ENCODE results near the gene ZNF618.
"Not testable (repeated sequence)": the region's sequence is repeated elsewhere in the genome, so short reads cannot be mapped to it uniquely, and the experiment has no call there.

The ZNF618 gene

DNA sequence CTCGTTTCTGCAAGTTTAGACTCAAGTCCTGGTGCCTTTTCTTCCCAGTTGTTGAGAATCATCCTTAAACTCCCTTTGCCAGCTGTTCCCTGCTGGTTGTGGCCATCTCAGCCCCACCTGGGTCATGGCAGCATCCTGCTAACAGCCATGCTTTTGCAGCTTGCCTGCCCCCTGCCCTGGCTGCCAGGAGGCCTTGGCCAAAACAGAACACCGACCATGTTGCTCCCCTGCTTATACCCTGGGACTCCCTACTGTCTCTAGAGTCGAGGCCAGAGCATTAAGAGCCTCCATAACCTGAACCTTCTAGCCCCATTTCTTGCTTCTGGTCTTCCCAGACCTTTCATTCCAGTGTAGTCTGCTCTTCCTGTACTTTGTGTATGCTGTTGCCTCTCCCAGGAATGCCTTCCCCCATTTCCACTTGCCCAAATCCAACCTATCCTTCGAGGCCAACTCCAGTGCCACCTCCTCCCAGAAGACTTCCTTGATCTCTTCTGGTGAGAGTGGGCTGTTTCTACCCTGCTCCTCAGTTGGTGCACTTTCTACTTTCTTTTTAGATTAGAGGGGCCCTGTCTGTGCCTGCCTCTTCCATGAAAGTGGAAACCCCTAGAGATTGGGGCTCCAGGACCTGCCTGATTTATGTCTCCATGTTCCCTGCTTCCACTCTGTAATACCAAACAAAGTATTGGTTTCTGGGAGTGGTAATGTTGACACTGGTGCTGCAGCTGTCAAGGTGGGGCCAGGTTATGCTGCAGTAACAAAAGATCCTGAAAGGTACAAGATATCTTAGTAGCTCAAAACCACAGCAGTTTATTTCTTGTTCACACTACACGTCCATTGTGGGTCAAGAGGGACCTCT is 113.8 kb downstream of the ZNF618 start:
- no peak for DNase-seq

DNA sequence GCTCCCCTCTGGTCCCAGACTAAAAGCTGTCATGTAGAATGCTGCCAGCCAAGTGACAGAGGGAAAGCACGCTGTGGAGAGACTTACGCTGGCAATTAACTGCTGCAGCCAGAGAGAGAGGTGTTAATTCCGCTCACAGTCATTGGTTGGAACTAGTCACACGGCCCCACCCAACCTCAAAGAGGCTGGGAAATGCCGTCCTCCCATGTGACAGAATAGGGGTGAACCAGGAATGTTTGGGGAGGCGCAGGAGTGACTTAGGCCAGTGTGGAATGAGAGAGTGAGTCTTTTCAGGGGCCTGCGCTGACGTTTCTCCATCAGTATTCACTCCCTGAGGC is 114.4 kb downstream of the ZNF618 start:
- DNase-seq = no peak

DNA sequence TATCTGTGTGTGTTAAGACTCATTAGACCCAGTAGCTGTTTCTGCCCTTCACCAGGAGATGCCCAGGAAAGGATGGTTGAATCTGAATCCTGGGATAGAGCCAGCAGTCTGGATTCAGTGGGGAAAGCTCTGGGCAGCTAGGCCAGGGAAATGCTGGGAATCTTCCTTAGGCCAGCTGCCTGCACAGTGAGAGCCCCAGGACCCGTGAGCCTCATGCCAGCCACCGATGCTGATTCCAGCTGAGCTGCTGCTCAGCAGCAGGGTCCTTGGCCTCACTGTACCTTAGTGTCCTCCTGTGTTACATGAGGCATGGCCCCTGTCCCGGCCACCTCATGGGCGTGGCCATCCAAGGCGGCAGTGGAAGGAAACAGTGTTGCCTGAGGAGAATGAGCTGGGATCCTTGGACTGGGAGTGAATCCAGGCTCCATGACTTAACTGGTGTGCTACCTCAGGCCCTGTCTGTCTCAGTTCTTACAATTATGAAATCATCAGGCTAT is 114.9 kb downstream of the ZNF618 start:
- no peak for DNase-seq

DNA sequence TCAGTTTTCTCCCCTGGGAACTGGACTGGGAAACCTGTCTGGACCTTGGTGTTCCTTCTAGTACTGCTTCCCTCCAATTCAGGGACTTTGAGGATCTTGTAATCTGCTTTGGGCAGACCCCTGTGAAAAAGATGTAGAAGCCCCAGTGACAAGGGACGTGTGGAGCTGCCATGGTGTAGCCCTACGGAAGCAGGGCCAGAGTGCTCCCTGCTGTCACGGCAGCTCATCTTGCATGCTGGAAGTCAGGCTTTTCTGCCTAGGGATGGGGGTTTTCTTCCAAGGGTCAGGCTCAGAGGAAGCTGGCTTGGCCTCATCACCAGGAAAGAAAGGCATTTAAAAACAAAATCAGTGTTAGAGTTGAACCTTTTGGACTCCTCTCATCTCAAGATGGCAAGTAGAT is 115.6 kb downstream of the ZNF618 start:
- no peak for DNase-seq

DNA sequence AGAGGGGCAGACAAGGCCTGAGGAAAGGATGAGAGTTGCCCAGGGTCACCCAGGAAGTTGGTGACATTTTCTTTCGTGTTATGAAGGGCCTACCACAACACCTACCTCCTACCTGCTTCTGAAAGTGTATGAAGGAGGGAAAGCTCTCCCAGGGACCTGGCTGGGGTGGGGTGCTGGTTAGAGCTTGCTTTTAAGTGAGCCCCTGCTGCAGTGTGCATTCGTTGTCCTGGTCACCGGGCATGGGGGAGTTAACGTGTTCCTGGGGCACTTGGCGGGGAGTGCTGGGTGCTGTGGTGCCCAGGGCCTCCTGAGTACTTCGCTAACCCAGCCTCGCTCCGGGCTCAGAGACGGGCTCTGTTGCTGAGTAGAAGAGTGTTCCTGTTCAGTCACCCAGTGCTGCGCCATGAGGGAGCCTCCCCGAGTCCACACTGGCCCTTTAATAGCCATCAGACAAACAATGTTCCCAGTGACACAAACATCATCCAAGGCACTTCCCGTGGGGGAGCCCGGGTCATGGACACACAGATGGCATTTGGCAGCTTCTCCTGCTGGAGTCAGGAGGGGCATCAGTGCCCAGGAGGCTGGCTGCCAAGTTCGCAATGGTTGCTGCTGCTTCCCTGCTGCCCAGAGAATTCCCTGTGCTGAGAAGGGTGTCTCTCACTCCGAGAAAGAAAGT is 116.3 kb downstream of the ZNF618 start:
- peak; percentile 7 for DNase-seq

DNA sequence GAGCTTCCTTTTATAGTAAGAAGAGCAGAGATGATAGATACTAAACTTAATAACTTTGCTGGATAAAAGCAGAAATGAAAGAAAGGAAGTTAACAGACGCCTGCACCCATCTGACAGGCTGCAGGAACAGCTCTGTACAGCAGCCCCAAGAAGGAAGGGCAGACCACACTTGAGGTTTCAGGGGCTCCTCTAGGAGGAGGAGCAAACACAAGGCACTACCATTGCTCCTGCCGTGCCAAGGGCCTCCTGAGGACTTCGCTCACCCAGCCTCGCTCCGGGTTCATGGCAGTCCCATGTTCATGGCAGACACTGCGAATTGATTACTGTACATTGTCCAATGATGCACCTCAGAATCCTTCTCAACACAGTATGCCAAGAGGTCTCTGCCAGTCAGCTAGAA is 116.9 kb downstream of the ZNF618 start:
- no peak for DNase-seq

DNA sequence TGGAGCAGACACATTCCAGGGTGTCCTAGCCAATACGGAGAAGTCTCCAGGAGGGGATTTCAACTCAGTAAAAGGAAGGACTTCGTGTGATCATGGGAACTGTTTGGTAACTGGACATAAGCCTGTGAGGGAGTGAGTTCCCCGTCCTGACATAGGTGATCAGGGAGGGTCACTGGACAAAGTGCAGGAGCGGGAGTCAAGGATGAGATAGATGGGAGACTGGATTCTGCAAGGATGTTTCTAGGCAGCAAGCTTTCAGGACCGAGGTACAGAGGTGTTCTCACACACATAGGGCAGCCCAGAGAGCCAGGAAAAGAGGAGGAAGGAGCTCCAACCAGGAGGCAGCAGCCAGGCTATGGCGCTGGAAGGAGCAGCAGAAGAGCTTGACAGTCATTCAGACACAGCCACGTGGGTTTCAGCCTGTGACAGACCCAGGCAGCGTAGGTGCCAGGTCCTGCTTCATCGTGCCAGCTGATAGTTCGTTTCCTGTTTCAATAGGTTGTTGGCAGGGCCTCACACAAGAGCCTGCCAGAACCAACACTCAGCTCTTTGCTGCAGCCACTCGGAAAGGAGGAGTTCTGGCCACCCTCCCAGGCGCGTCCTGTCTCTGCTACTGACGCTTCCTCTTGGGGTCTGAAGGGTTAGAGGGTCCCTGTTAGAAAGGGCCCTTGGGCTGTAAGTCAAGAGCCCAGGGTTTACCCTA is 117.9 kb downstream of the ZNF618 start:
- DNase-seq = no peak

DNA sequence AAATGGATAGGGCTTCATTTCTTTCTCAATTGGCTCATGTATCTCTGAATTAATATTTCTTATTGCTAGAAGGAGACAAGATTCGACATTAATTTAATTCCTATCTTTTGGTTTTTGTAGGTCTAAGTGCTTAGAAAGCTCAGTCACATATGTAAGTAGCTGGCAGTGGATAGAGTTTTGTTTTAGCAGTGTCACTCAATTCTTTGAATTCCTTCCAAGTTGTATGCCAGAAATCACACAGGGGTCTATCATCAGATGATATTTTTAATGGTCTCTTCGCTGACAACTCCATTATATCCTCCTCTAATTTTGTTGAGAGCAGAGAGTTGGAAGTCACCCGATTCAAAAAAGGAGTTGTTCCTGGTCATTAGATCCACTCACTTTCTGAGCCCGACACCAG is 119.3 kb downstream of the ZNF618 start:
- no peak for DNase-seq

DNA sequence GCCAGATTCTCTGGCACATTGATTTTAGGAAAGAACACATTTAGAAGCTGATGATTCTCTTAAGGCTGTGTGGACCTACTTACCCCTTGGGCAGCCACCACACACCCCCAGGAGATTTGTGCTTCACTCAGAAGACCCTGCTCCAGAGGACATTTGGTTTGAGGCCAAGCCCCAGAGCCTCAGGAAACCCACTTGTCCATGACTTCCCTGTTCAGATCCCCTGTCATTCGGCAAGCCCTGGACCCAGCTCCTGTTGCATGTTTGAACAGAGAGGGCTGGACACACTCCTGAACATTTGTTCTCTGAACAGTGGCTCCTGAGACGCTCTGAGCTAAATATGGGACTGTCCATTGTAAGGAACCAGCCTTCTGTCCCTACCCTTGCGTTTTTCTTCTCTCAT is 119.9 kb downstream of the ZNF618 start:
- no peak for DNase-seq

DNA sequence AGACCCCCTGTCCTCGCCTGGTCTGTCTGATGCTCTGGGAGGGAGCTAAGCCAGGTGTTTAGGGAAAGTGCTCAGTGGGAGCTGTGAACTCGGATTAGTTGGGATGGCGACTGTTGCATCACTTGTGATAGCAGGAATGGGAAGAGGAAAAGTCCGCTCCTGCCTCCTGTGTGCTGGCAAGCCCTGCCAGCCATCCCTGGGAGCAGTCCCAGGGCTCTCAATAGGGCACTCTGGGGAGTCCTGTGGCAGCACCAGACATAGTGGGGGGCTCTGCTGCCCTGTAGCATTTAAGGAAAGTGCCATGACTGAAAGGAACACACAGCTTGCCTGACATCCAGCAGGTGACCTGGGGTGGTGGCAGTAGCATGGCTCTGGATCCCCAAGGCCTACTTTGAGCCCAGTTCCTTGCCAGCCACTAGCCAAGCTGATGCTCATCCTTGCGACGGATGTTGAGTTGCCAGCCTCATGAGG is 120.5 kb downstream of the ZNF618 start:
- DNase-seq = no peak

DNA sequence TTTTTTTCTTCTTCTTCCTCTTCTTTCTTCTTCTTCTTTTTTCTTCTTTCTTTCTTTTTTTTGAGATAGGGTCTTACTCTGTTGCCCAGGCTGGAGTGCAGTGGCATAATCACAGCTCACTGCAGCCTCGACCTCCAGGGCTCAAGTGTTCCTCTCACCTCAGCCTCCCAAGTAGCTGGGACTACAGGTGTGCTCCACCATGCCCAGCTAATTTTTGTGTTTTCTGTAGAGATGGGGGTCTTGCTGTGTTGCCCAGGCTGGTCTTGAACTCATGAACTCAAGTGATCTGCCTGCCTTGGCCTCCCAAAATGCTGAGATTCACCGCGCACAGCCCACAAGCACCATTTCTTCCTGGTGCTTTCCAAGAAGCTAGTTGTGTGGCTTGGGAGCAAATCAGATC is 121.0 kb downstream of the ZNF618 start:
- DNase-seq = not testable (repeated sequence)

DNA sequence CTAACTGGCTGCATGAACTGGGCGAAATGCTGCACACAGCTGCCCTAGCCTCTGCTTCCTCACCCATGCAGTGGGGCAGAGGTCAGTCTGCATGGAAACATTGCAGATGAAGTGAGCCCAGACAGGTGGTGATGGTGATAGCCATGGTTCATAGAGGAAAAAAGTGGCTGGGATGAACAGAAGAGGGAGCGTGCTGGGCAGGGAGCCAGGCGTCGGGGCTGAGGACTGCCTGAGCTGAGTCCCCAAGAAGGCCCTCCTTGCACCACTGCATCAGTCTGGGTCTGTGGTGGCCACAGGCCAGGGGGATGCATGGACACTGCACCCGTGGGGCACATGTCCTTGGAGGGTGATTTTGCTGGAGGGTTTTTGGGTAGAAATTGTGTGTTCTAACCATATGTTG is 121.5 kb downstream of the ZNF618 start:
- no peak for DNase-seq

DNA sequence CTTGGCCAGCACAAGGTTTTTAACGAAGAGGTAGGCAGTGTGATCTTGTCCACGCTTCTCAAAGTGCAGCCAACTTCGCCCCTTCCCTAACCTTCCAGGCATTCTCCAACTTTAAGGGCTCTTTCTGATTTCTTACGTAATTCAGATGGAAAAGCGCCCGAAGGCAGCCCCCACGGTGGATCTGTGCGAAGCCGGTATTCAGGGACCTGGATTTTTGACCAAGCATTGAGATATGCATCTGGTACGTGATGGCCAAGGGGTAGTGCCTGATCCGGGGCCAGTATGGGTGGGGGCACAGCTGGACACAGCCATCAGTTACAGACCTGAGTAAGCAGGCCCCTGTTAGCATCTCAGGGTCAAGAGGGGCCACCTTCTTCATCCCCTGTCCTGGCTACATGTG is 122.0 kb downstream of the ZNF618 start:
- DNase-seq = no peak

DNA sequence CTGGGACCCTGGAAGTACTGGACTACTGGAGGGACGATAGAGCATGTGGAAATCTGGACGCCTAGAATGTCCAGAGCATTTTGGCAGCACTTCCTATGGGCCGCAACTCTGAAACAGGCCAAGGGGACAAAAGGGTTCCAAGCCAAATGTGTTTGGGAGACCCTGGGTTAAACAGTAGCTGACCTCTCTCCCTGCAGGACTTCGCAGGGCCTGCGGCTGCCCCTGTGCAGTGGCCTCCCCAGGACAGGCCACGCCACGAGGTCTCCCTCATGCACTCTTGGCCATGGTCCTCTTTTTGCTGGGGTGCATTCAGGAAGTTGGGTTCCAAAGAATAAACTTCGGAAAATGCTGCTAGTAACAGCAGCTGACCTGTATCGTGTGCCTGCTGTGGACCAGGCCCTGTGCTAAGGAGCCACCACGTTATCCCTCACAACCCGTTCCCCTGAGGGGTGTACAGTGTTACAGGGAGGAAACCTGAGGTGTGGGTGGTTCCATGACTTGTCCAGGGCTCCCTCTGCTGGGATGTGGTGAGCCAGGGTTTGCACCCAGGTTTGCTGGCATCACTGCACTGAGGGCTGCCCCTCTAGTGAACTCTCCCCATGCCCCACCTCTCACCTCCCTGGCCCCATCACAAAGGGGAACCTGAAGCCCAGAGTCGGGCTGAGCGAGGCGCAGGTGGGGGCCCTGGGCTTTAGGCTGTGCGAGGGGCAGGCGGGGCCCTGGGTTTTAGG is 122.6 kb downstream of the ZNF618 start:
- DNase-seq = peak; percentile 4

DNA sequence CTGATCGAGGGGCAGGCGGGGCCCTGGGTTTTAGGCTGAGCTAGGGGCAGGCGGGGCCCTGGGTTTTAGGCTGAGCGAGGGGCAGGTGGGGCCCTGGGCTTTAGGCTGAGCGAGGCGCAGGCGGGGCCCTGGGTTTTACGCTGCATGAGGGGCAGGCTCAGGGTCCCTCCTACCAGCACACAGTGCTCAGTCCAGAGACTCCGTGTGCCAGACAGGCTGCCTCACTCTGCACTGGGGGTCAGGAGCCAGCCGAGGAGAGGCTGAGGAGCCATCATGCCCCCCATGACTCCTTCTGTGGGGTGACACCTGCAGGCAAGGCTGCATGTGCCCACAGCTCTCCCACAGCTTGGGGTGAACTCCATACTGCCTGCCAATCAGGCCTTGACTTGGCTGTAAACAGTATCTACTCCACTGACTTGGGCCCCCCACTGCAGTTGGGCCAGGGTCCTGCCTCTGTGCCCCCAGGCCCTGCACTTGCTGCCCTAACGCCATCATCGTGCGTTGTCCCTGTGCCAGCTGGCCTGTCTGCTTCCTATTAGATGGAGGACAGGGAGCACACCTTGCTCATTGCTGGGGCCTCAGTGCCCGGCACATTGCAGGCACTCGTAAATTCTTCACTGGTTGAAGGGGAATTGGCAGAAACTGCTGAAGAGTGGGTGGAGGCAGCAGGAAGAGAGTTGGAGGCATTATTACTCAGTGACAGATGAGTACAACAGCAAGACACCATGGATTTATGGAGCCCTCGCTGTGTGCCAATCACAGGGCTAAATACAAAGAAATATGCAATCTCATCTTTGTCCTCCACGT is 123.3 kb downstream of the ZNF618 start:
- DNase-seq = no peak

DNA sequence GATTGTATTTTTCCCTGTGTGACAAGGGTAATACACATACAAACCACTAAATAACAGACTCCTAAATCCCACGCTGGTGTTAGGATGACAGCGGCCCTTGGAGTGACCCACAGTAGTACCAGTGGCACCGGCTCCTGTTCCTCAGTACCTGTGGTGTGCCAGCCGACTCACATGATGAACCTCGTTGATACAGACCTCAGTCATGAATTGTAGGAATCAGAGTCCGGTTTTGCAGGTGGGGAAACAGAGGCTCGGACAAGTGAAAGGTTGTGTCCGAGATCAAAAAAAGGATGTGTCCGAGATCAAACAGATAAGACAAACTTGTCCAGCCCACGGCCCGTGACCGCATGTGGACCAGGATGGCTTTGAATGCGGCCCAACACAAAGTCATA is 124.0 kb downstream of the ZNF618 start:
- DNase-seq = no peak

DNA sequence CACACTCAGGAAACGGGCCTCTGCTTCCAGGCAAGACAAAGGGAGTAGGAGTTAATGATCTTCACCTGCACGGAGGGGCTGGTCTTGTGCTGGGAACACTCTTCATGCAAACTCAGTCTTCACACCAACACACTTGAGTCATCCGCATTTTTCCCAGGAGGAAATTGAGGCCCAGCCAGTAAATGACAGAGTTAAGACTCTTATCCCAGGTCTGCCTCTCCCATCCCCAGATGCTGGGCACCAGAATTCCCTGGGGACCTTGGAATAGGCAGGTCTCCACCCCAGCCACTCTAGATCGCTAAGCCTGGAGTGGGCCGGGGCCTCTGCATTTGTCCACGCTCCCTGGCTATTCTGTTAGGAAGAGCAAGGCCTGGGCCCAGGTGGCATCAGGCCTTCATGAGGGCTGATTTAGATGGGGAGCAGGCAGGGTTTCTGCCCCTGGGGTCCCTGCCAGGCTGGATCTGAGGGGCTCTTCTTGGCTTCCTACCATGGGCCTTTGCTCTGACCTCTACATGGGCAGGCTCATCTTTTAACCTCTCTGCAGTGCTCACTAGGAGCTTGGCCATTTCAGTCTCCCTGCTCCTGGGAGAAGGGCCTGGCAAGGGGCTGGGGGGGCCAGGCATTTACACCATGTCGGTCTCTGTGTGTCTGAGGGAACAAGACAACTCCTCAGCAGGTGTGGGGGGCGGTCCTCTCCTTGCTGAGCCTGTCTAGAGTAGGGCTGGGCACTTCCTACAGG is 124.7 kb downstream of the ZNF618 start:
- no peak for DNase-seq

DNA sequence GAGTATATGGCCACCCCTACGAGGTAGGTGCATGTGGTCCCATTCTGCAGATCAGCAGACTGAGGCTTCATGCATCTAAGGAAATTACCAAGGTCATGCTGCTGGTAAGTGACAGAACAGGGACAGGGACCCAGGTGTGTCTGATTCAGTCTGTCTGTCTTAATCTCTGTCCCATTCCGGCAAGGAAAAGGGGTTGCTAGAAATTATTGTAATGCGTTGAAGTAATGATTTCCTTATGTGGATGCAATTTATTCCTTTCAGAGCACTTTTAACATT is 125.2 kb downstream of the ZNF618 start:
- DNase-seq = no peak

DNA sequence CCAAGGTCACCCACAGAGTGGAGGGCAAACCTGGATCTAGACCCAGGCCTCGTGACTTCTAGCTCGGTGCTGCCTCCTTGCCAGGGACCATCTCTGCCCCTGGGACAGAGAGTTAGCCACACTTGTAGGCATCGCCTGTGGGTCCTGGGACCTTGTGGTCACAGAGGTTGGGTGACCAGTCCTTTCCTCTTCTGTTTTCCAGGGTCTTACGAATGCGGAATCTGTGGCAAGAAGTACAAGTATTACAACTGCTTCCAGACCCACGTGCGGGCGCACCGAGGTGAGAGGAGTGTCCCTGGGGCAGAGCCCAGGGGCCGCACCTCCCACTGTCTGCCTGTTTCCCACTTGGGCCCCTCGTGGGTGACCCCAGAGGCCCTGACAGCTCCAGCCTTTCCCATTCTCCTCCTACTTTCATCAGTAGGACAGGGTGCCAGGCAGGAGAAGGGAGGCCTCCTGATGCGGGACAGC is 125.7 kb downstream of the ZNF618 start:
- DNase-seq = no peak

DNA sequence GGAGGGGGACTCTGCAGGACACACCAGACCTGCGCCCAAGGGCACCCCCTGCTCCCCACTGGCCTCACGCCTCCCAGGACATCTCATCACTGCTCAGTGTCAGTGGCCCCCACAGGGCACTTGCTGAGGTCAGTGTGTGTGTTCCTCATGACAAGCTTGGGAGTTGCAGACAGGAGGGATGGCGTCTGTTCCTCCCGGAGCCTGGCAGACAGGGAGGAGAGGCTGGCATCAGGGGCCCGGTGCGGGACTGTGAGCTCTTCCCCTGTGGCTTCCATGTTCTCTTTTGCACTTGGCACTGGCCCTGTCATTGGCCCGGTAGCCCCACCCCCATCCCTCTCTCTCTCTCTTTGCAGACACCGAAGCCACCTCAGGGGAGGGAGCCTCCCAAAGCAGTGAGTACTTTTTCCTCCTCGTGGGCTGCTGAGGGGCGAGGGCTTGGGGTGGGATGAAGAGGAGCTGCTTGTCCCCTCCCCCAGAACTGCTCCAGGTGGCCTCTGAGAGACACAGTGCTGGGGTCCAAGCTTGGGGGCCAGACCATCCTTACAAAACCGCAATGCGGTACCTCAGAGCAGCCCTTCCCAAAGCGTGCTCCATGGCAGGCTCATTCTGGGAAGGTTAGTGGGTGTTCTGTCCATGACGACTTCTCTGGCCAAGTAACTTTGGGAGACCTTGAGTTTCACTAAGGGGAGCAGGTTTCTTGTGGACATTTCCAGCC is 126.3 kb downstream of the ZNF618 start:
- no peak for DNase-seq

DNA sequence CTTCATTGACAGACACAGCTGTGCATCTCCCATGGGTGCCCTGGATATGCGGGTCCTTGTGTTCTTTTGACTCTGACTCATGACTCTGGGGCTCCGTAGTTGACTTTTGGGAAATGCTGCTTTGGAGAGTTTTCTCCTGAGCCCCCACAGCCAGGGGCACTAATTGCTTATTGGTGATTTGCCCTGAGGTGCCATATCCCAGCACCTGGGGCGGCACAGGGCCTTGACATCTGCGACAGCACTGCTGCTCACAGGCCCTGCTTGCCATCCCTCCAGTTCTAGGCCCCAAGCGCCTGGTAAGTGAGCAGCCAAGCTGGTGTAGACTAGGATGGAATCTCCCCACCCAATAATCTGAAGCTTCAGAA is 126.9 kb downstream of the ZNF618 start:
- no peak for DNase-seq
